Esophagus squamous epithelium (tissue), 5 donors: ENCODE data around the gene CCDC171. TPM values are rescaled to one million over a fixed set of nuclear protein-coding genes. Genes with fewer than 3 reads are reported as not detected.

Experiments used
- DNase-seq: peaks from one replicate; lab custom pipeline; 2025; lab: John Stamatoyannopoulos, UW
- H3K27ac ChIP-seq, 4 donors: fragments of 200-600 bp; sonication (generic); one replicate each; pipeline ENCODE4 v1.5.1; 2016 to 2019; ENCODE audit warnings: mild to moderate bottlenecking in 1 of 4
- H3K27me3 ChIP-seq, 4 donors: fragments of 200-600 bp; sonication (generic); 1 replicate in 3 of 4; 2 replicates in 1 of 4; pipeline versions ENCODE4 v1.5.1 to v1.6.0; 2017 to 2021; ENCODE audit warnings: antibody characterized with exemption in 1 of 4
- H3K36me3 ChIP-seq, 3 donors: fragments of 200-600 bp; sonication (generic); one replicate each; pipeline ENCODE4 v1.5.1; 2016 to 2019
- H3K4me1 ChIP-seq, 3 donors: fragments of 200-600 bp; sonication (generic); one replicate each; pipeline ENCODE4 v1.5.1; 2017 to 2019
- H3K4me3 ChIP-seq, 4 donors: fragments of 200-600 bp; sonication (generic); 1 replicate in 3 of 4; 2 replicates in 1 of 4; pipeline ENCODE4 v1.5.1; 2016 to 2019; ENCODE audit warnings: mild to moderate bottlenecking in 2 of 4, moderate library complexity in 1 of 4
- H3K9me3 ChIP-seq, 3 donors: fragments of 200-600 bp; sonication (generic); one replicate each; pipeline ENCODE4 v1.5.1; 2016 to 2019
- CTCF ChIP-seq, 6 experiments: fragments of 450-650 bp in 4 of 6; fragments of 200-600 bp in 2 of 6; sonication (generic) in 2 of 6; IDR thresholded peaks; one replicate each; pipeline ENCODE4 v1.5.1; 2016 to 2019; ENCODE audit warnings: antibody characterized with exemption in 6 of 6, mild to moderate bottlenecking in 4 of 6, moderate library complexity in 4 of 6
- POLR2A ChIP-seq, 4 donors: fragments of 450-650 bp; IDR thresholded peaks; one replicate each; pipeline ENCODE4 v1.6.1; 2017; ENCODE audit warnings: antibody characterized with exemption in 4 of 4, mild to moderate bottlenecking in 4 of 4, moderate library complexity in 3 of 4
- WGBS, 2 donors: methylation state at CpG; one replicate each; pipeline ENCODE4 v1.1.5; 2018; 5-methylcytosine and 5-hydroxymethylcytosine counted together
- intact Hi-C: fragments of 100-400 bp; cut with DNase I; formaldehyde crosslinking; loops from one replicate; pipeline ENCODE4 v1.15.0; 2022
- total RNA-seq, 4 donors: library from RNA; depleted of rRNA; stranded (reverse); fragments of >200 nt; gene quantifications; one replicate each; pipeline ENCODE4 v1.1.0, GENCODE V29; 2016
- donor health status: DM: yes; HTN: yes; CAD: no.

Gene CCDC171
- total RNA-seq, 4 donors from 2014 or later: 0.53 to 2.9 (median 1.6) TPM

DNA sequence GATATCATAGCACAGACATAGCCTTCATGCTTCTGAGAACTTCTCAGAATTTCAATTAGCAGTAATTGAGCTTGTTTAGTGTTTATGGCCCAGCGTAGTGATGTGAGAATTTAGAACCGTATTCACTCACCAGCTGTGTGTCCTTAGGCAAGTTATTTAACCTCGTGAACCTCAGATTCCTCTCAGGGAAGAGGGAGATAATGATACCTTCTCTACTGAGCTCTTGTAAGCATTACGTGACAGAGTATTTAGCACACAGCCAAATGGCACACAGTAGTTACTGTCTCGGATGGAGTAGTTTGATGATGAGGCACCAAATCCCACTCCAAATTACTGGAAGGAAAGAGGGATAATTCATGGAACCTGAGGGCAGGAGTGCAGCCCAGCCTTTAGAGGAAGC lies 429.3 kb downstream of the CCDC171 start:
- 71 to 86% methylated on average over 4 to 5 of the region's 5 CpGs for WGBS, 2 donors
- H3K27me3 ChIP-seq: no peaks in the 10 kb centered on the region
- H3K27ac ChIP-seq: no peak overlapping the region
- no peak overlapping the region for H3K4me3 ChIP-seq
- no peak for TF ChIP-seq POLR2A (IDR thresholded peaks at IDR 0.05)
- no peak for TF ChIP-seq CTCF (IDR thresholded peaks at IDR 0.05)
- H3K4me1 ChIP-seq: no peaks in the 10 kb centered on the region
- no peak for DNase-seq
- intact Hi-C loops: no loop called here
- H3K36me3 ChIP-seq: no peaks in the 10 kb centered on the region
- H3K9me3 ChIP-seq: no peaks in the 10 kb centered on the region

- Histone ChIP-seq H3K27me3 (no peaks in the 10 kb centered on the region), H3K36me3 (no peaks in the 10 kb centered on the region), H3K27ac (no peak overlapping the region), H3K4me1 (no peaks in the 10 kb centered on the region), H3K4me3 (no peak overlapping the region), H3K9me3 (no peaks in the 10 kb centered on the region)
- no peak for DNase-seq
- TF ChIP-seq CTCF (IDR thresholded peaks at IDR 0.05) (no peak), POLR2A (IDR thresholded peaks at IDR 0.05) (no peak)
- WGBS, 2 donors: 76 to 77% methylated on average over 7 of the region's 7 CpGs
- intact Hi-C loops: no loop called here
Measured at GRCh38 chr9:15999422-16000339, 446.8 kb downstream of the CCDC171 start.

- 87 to 92% methylated on average over 2 of the region's 2 CpGs for WGBS, 2 donors
- no peaks in the 10 kb centered on the region for H3K27me3 ChIP-seq
- H3K36me3 ChIP-seq: no peaks in the 10 kb centered on the region
- TF ChIP-seq POLR2A (IDR thresholded peaks at IDR 0.05) (no peak), CTCF (IDR thresholded peaks at IDR 0.05) (no peak)
- intact Hi-C loops: no loop called here
- H3K9me3 ChIP-seq: no peaks in the 10 kb centered on the region
- DNase-seq: no peak
- no peak overlapping the region for H3K27ac ChIP-seq
- no peaks in the 10 kb centered on the region for H3K4me1 ChIP-seq
- no peak overlapping the region for H3K4me3 ChIP-seq
Measured at GRCh38 chr9:16000811-16001210, 448.0 kb downstream of the CCDC171 start.

GRCh38 chr9:16001856-16002255 lies 449.0 kb downstream of the CCDC171 start:
- intact Hi-C loops: no loop called here
- Histone ChIP-seq H3K27me3 (no peaks in the 10 kb centered on the region), H3K4me1 (no peaks in the 10 kb centered on the region), H3K9me3 (no peaks in the 10 kb centered on the region), H3K4me3 (no peak overlapping the region), H3K36me3 (no peaks in the 10 kb centered on the region), H3K27ac (no peak overlapping the region)
- 68 to 89% methylated on average over 2 of the region's 2 CpGs for WGBS, 2 donors
- DNase-seq: no peak
- TF ChIP-seq POLR2A (IDR thresholded peaks at IDR 0.05) (no peak), CTCF (IDR thresholded peaks at IDR 0.05) (no peak)

DNA sequence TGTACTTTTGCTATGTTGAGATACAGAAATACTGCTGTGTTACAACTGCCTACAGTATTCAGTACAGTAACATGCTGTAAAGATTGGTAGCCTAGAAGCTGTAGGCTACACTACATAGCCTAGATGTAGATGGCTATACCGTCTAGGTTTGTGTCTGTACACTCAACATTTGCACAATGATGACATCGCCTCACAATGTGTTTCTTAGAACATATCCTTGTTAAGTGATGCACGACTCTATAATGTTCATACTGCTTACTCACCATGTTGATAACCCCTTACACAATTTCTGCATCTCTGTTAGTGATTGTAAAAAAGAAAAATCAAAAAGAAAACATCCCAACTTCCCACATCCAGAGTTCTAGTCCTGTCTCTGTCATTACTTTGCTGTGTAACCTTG lies 450.0 kb downstream of the CCDC171 start:
- no peaks in the 10 kb centered on the region for H3K36me3 ChIP-seq
- H3K9me3 ChIP-seq: no peaks in the 10 kb centered on the region
- intact Hi-C loops: no loop called here
- no peak for DNase-seq
- WGBS, 2 donors: 79 to 82% methylated on average over 3 of the region's 3 CpGs
- TF ChIP-seq POLR2A (IDR thresholded peaks at IDR 0.05): no peak
- no peak for TF ChIP-seq CTCF (IDR thresholded peaks at IDR 0.05)
- no peak overlapping the region for H3K4me3 ChIP-seq
- no peak overlapping the region for H3K27ac ChIP-seq
- H3K4me1 ChIP-seq: no peaks in the 10 kb centered on the region
- no peaks in the 10 kb centered on the region for H3K27me3 ChIP-seq
